K562 (cell line): ENCODE data around the gene OLFML2B. TPM values are rescaled to one million over a fixed set of nuclear protein-coding genes. Genes with fewer than 3 reads are reported as not detected.

Experiments used
- ARHGAP35 ChIP-seq: fragments of 450-650 bp; IDR thresholded peaks from 2 replicates; pipeline ENCODE4 v1.6.1; 2018; ENCODE audit not compliant: partially characterized antibody
- ATF3 ChIP-seq, 2 experiments: fragments of 450-650 bp in 1 of 2; sonication (generic) in 1 of 2; formaldehyde crosslinking in 1 of 2; IDR thresholded peaks in 1 of 2; conservative IDR thresholded peaks in 1 of 2; 2 replicates each; pipeline versions ENCODE4 v1.6.1 to v1.8.1; 2016 to 2023; ENCODE audit warnings: mild to moderate bottlenecking in 2 of 2, moderate library complexity in 2 of 2, inconsistent platforms in 1 of 2, missing genetic modification reagents in 1 of 2
- CTBP1 ChIP-seq: fragments of 450-650 bp; IDR thresholded peaks from 2 replicates; pipeline ENCODE4 v1.6.1; 2016; ENCODE audit warnings: borderline replicate concordance
- DMBX1 ChIP-seq: fragments of 250-450 bp; sonication (Bioruptor Pico); IDR thresholded peaks from 2 replicates; pipeline ENCODE4 v1.8.0; 2022; ENCODE audit warnings: inconsistent platforms, mild to moderate bottlenecking, moderate library complexity, borderline replicate concordance
- L3MBTL2 ChIP-seq: fragments of 450-650 bp; IDR thresholded peaks from 2 replicates; pipeline ENCODE4 v1.6.1; 2016; ENCODE audit warnings: mild to moderate bottlenecking, moderate library complexity
- MAZ ChIP-seq, 2 experiments: fragments of 450-650 bp in 1 of 2; sonication (generic) in 1 of 2; formaldehyde crosslinking; IDR thresholded peaks in 1 of 2; conservative IDR thresholded peaks in 1 of 2; 2 replicates each; pipeline versions ENCODE4 v1.4.0 to v1.5.0; 2020; ENCODE audit warnings: mild to moderate bottlenecking in 1 of 2, missing genetic modification reagents in 1 of 2
- NCOA2 ChIP-seq, 2 experiments: fragments of 450-650 bp; IDR thresholded peaks; 2 replicates each; pipeline ENCODE4 v1.6.1; 2018; ENCODE audit warnings: mild to moderate bottlenecking in 2 of 2, moderate library complexity in 1 of 2; ENCODE audit not compliant: partially characterized antibody in 2 of 2
- PRDM10 ChIP-seq: fragments of 450-650 bp; IDR thresholded peaks from 2 replicates; pipeline ENCODE4 v1.6.1; 2018; ENCODE audit not compliant: partially characterized antibody
- TCF3 ChIP-seq: sonication (generic); formaldehyde crosslinking; IDR thresholded peaks from 2 replicates; pipeline ENCODE4 v1.4.0; 2020; ENCODE audit warnings: mild to moderate bottlenecking, missing genetic modification reagents
- polyA plus RNA-seq, 8 experiments: library from polyadenylated mRNA; depleted of rRNA in 4 of 8; stranded (reverse) in 5 of 8; unstranded in 3 of 8; fragments of >200 nt; fragmentation: Nextera tagmentation in 2 of 8; fragmentation: Illumina TruSeq in 1 of 8; extraction: Ambion mirVana in 2 of 8; extraction: Trizol in 1 of 8; gene quantifications; 2 replicates each; pipeline versions ENCODE4 v1.2.1 to v1.2.3, GENCODE V29; 2011 to 2014; ENCODE audit warnings: inconsistent platforms in 1 of 8, missing spikeins in 1 of 8
- total RNA-seq, 7 experiments: library from RNA; depleted of rRNA in 6 of 7; stranded (reverse); fragments of >200 nt in 6 of 7; fragmentation: Illumina TruSeq in 2 of 7; extraction: Trizol in 2 of 7; gene quantifications; 2 replicates each; pipeline versions ENCODE4 v1.2.1 to v1.2.3, GENCODE V29; 2011 to 2021; ENCODE audit warnings: low replicate concordance in 1 of 7

The OLFML2B gene
- total and polyA plus RNA-seq, 9 of the 15 experiments (the other 6 are each of a cell fraction or from before 2014, with no cell fraction given), result not detected

- peak; percentile 36 for TF ChIP-seq PRDM10
- TF ChIP-seq ARHGAP35, result no peak
- 0 out of 4 replicates have a peak, but pooled peaks of 1 of the 2 experiments have one; percentile 45 for TF ChIP-seq MAZ (CRISPR knock-in tag; conservative IDR thresholded peaks at IDR 0.05 in 1 of 2, IDR thresholded peaks at IDR 0.05 in 1 of 2)
- 0 out of 2 replicates have a peak, but pooled peaks have one; percentile 7 for TF ChIP-seq ATF3 (IDR thresholded peaks at IDR 0.05)
- no peak for TF ChIP-seq ATF3 (CRISPR knock-in tag; conservative IDR thresholded peaks at IDR 0.05)
- no peak for TF ChIP-seq L3MBTL2
- no peak for TF ChIP-seq DMBX1 (CRISPR knock-in tag)
- TF ChIP-seq NCOA2 (IDR thresholded peaks at IDR 0.05; ENCODE audit: partially characterized antibody in 2 of 2), result peak in 1 of 2 experiments; percentile 93
- TF ChIP-seq CTBP1, result peak; percentile 39; the same call in 1 of the 2 replicates
- TF ChIP-seq TCF3 (CRISPR knock-in tag), result peak; percentile 59
- TF ChIP-seq, all 486 proteins: peak for 51
Observed at GRCh38 chr1:161953256-161953920, 70.3 kb downstream of the OLFML2B start (continued).
